GM18867 (cell line): ENCODE data around the gene ITGAD.
A peak's percentile ranks its signal among the peaks of the same experiment; 100 is the strongest.

ENCODE experiments used
- ATAC-seq: cut with Tn5 transposase; IDR thresholded peaks from one replicate; pipeline ENCODE4 v1.9.1; 2021; ENCODE audit warnings: mild to moderate bottlenecking, moderate library complexity; ENCODE audit not compliant: unreplicated experiment

Gene ITGAD

DNA sequence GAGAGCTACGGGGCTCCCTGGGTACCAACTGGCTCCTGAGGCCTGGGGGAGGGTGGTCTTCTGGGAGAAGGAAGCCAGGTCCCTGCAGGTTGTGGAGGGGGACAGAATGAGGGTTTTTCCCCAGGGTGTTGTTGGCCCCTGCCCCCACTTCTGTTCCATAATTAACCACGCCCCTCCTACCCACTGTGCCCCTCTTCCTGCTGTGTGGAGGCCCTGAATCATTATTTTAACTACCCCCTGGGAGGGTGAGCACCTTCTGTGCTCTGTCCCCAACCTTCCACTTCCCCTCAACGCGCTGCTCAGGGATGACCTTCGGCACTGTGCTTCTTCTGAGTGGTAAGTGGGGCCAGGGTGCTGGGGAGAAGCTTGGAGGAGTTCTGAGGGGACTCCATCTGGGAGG is at the start of gene ITGAD:
ITGAD (plus strand) TSS at position 280 of the 400 bp plus-strand sequence; CDS start at position 306, 26 bp downstream.
- ATAC-seq: no peak

DNA sequence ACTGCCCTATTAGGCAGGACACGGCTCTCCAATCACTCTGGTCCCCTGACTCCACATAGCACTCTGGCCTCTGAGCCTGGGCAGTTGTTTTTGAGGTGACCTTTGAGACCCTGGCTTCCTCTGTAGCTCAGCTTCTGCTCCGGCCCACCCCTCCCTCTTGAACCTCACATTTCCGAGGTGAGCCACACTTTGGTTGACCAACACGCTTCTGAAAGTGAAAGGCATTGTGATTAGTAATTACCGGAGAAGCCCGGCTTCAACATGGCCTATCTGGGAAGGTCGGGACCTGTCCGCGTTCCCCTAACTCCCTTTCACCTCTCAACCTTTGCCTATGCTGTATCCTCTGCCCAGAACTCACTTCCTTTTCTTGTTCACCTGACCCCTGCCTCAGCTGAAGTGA is 48.4 kb upstream of the ITGAD start:
- ATAC-seq: peak; percentile 89

- ATAC-seq: no peak
Observed at GRCh38 chr16:31347445-31347844, 45.7 kb upstream of the ITGAD start.

GRCh38 chr16:31348579-31348978 is 44.6 kb upstream of the ITGAD start:
- ATAC-seq: no peak

DNA sequence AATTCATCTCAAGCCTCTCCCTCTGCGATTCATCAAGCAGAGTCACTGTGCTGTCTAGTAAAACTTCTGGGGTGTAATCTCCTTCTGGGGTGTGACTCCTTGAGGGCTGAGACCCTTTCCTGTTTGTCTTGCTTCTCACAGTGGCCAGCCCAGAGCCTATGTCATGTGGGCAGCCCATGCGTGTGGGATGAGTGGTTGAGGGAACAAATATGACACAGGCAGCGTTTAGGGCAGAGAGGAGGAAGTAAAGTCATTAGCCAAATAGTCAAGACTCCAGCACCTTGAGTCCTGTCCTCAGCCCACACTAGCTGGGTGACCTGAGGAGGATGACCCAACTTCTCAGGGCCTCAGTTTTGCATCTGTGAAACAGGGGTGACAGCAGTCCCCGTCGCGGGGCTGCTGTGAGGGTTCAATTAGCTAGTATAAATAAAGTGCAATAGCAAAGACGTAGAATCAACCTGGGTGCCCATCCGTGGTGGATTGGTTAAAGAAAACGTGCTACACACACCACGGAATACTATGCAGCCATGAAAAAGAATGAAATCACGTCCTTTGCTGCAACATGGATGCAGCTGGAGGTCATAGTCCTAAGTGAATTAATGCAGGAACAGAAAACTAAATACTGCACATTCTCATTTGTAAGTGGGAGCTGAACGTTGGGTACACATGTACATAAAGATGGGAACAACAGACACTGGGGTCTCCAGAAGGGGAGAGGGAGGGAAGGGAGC is 42.7 kb upstream of the ITGAD start:
- no peak for ATAC-seq

GRCh38 chr16:31351246-31351941 is 41.7 kb upstream of the ITGAD start:
- no peak for ATAC-seq

GRCh38 chr16:31351942-31352325 is 41.2 kb upstream of the ITGAD start:
- no peak for ATAC-seq

DNA sequence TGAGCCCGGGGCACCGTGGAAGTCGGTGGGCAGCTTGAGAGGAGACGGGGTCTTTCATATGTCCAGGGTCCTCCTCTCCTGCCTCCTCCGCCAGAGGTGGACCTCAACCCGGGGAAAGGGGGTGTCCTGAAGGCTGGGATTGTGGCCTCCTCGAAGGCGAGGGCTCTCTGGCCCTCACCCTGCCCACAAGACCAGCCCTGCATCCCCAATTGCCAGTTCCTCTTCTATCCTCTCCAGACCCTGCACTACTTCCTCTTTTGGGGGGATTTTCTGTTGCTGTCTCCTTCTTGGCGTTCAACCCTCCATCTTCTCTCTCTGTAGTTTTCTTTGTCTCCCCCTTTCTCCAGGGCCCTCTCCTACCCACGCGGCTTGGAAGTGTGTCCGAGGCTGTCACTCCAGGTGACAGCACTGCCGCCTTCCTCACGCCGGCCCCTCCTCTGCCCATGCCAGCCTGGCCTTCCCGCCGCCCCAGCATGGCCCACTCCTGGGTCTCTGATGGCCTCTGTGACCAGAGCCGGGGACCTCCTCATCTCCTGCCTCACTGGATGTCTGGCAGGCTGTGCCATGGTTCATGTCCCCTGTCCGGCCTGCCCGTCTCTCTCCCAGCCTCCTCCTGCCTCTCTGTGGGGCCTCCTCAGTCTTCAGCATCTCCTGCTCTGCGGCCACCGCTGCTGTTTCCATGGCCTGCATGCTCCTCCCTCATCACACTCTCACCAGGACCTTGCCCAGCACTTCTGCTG is 40.6 kb upstream of the ITGAD start:
- ATAC-seq: no peak

- peak; percentile 70 for ATAC-seq
Observed at GRCh38 chr16:31354394-31355291, 38.5 kb upstream of the ITGAD start, which contains the start of gene ITGAX. Gene ITGAX (plus strand): TSS chr16:31355176. CDS start chr16:31355255, 79 bp downstream.

GRCh38 chr16:31355431-31356100 is 37.6 kb upstream of the ITGAD start:
- ATAC-seq: no peak

DNA sequence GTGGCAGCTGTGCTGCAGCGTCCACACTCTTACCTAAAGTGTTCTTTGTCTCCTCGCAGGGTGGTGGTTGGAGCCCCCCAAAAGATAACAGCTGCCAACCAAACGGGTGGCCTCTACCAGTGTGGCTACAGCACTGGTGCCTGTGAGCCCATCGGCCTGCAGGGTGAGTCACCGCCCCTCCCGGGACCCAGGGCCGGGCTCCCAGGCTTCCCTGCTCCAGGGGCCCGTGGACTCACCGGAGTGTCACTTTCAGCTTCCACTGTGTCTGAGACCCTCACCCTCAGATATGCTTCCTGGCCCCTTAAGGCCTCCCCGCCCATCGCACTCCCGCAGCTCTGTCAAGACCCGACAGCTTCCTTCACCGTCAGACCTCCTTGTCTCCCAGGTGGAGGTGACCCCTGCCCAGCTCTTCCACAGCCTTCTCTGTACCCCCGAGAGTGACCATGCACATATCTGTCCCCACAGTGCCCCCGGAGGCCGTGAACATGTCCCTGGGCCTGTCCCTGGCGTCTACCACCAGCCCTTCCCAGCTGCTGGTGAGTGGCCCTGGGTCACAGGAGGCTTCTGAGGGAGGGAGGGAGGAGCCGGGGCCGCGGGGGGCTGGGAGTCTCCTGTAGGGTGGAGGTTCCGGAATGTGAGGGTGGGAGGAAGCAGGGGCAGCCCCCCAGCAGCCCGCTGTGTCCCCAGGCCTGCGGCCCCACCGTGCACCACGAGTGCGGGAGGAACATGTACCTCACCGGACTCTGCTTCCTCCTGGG is 36.4 kb upstream of the ITGAD start:
- no peak for ATAC-seq

DNA sequence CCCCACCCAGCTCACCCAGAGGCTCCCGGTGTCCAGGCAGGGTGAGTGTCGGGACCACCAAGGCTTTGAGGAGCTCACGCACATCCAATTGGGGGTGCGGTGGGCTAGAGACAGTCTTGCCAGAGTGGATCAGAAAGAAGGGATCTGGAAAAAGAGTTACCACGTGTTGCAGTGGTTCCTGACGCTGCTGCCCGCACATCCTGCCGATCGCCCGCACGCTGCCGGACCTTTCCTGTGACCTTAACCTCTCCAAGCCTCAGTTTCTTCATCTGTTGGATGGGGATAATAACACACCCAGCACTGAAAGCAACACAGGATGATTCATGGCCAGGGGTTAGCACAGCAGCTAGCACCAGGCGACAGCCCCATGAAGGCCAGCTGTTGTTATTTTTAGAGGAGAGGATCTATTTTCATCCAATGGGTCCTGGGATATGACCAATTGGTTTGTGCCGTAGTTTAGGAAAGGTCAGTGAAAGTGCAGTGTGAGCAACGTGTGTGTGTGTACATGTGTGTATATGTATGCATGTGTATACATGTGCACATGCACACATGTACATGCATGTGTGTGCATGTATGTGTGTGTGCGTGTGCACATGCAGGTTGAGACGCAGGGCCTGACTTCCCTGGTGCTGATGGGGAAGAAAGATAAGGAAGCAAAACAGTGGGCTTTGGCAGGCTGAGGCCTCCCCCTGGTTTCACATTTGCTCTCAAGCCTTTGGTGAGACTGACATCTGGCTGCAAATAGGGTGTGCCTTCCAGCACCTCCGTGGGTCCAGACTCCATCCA is 35.6 kb upstream of the ITGAD start:
- no peak for ATAC-seq

DNA sequence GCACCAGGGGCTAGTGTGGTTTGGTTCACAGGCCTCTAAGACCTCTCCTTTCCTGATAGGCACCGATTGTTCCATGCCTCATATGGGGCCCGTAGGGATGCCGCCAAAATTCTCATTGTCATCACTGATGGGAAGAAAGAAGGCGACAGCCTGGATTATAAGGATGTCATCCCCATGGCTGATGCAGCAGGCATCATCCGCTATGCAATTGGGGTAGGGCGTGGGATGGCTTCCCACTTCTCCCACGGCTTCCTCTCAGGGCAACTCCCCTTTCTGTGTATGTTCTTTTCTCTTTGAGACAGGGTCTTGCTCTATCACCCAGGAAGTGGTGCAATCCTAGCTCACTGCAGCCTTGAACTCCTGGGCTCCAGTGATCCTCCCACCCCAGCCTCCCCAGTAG is 32.9 kb upstream of the ITGAD start:
- ATAC-seq: no peak

DNA sequence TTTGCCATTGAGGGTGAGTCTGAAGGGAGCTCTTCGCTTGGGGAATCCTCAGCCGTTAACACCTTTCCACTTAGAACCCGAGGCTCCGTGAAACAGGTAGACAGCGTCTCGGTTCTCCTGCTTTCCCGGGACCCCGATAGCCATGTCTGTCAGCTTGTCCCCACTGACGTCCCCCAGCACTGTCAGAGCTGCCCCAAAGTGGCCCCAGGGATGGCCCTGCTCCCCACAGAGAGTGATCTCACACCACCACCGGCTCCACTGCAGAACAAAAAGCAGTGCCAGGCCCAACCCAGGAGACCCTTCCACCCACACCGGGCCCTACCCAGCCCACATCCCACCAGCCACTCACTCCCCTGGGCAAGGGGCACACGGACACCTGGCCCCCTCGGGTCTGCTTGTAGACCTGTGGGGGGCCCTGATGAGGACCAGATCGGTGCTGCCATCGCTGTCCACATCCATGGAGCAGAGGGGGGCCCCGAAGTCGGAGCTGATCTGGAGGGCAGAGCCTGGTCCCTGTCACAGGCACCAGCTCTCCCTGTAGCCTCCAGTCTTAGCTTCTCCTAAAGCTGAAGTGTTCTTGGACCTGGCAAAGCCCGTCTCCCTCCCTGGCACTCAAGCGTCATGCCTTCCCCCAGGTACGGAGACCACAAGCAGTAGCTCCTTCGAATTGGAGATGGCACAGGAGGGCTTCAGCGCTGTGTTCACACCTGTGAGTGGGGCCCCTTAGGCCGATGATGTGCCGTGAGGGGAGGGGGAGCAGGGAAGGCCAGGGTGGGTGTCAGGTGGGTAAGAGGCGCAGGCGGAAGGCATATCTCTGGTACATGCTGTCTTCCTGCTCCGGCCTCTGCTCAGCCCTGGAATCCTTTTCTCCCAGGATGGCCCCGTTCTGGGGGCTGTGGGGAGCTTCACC is 31.7 kb upstream of the ITGAD start:
- ATAC-seq: no peak

DNA sequence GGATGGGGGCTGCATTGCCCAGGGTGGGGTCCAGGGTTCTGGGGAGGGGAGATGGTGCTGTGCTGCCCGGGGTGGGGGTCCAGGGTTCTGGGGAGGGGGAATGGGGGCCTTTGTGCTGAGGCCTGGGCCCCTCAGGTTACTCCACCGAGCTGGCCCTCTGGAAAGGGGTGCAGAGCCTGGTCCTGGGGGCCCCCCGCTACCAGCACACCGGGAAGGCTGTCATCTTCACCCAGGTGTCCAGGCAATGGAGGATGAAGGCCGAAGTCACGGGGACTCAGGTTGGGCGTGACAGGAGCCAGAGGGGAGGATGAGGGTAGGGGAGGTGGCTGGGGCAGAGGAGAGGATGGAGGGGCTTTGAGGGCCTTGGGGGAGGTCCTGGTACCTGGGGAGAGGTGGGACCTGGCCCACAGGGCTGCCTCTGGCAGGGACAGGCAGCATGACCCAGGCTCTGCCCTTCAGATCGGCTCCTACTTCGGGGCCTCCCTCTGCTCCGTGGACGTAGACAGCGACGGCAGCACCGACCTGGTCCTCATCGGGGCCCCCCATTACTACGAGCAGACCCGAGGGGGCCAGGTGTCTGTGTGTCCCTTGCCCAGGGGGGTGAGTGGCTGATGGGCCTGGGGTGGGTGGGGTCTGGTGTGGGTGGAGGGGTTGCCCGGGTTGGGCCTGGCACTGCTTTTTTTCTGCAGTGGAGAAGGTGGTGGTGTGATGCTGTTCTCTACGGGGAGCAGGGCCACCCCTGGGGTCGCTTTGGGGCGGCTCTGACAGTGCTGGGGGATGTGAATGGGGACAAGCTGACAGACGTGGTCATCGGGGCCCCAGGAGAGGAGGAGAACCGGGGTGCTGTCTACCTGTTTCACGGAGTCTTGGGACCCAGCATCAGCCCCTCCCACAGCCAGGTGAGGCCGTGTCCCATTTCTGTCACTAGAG is 30.4 kb upstream of the ITGAD start:
- no peak for ATAC-seq

DNA sequence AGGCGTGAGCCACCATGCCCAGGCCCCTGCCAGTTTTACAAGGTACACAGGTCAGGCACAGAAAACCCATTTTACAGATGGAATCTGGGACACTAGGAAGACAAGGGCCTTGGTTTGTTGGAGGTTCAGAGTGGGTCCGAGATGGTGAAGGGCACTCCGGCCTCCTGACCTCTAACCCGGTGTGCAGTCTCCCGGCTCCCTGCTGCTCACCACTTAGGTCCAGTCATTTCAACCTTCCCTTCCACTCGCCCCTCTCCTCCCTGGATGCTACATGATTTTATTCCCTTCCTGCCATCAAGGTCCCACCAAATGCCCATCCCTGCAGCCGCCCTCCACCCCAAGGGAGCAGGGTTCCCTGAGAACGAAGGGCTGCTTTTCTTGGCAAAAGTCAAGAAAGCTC is 29.4 kb upstream of the ITGAD start:
- no peak for ATAC-seq

- no peak for ATAC-seq
Observed at GRCh38 chr16:31364421-31364820, 28.7 kb upstream of the ITGAD start.
